ENCODE results near the gene WWOX.
A peak's percentile ranks its signal among the peaks of the same experiment; 100 is the strongest.

Gene WWOX

DNA sequence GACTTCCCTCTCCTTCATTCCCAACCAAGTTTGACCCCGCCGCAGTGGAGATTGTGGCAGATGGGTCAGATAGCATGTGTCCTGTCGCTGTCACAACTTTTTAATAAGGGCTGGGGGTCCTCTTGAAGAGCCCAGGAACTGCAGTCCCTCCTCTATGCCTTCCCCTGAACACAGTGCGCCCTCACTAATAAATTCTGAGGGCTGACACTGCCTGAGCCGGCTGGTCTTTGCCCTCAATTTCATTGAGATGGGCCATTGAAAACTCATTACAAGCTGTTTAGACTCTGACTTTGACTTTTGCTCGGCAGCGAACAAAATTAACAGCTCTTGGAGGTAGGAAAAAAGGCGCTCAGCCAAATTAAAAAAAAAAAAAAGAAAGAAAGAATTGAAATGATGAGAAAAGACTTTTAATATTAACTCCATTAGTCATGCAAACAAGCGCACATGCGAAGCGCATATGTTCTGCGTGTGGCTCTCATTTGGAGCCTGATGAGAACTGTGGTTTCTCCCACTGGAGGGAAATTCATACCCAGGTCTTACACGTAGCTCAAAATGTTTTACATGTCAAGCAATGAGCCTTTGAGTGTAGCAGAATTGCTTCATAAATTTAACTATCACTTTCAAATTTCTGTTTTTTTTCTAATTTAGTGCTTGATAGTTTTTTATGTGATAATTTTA lies 704.7 kb downstream of the WWOX start:
- no peak for DNase-seq (ENCODE audit: low spot score)

DNA sequence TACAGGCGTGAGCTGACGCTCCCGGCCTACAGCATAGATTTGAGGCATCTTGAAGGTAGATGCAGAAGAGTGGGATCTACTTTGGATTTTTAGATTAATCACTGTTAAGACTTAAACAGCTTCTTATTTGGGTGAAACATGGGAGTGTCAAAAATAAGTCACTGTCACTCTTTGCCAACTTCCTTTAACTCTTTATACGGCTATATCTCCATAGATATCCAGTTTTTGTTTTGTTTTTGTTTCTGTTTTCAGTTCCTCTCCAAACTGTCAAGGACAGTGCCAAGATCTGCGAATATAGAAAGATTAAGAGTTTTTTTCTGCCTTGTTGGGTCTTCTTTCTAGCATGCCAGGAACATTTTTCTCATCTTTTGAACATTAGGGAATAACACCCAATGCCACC lies 706.1 kb downstream of the WWOX start:
- DNase-seq (ENCODE audit: low spot score), result no peak

DNA sequence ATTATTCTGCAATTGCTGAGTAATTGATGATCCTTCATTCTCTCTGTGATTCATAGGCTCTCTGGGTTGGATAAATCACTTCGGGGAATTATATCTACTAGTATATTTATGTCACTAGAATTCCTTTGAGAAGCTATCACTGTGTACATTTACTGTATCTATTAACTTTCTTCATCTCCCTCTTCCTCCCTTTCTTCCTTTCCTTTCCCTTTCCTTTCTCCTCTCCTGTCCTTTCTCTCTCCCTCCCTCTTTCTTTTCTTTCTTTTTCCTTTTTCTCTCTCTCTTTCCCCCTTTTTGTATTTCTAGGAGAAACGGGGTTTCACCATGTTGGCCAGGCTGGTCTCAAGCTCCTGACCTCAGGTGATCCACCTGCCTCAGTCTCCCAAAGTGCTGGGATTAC lies 711.8 kb downstream of the WWOX start:
- DNase-seq (ENCODE audit: low spot score), result no peak

DNA sequence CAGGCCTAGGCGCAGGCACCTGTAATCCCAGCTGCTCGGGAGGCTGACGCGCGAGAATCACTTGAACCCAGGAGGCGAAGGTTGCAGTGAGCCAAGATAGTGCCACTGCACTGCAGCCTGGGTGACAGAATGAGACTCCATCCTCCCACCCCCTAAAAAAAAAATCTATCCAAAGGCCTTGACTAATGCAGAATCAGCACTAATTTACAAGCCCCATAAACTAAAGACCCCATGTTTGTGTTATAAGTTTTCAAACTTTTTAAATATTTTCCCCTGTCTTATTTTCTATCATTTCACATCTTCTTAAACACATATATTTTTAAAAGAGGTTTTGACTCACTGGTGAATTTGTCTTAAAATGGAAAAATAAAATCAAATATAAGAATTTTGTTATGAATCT lies 713.1 kb downstream of the WWOX start:
- DNase-seq (ENCODE audit: low spot score), result no peak

DNA sequence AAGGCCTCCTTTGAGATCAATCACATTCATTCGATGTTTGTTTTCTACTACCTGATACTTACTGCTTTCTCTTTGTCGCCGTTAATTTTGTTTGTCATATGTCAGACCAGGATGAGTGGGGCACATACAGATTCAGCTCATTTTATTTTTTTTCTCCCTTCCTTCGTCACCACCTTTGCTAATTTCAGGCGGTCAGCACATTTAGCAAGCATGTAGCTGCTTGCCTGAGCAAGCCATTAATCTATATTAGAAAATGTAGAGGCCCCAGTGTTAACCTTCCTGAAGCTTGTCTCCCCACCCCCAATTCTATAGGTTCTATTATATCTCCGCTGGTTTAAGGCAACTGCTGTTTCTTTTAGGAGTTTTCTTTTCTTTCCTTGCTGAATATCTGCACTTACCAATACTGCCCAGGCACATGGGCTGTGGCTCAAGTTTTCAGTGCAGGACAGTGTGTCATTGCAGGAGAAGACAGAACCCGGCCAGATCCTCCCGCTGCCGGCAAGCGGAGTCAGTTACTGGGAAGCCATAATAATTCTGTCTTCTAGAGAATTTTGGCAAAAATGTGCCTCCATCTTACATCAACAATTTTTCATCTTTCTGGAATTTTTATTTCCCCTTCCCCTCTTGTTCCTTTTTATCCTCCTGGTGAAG lies 714.3 kb downstream of the WWOX start:
- no peak for DNase-seq (ENCODE audit: low spot score)

DNA sequence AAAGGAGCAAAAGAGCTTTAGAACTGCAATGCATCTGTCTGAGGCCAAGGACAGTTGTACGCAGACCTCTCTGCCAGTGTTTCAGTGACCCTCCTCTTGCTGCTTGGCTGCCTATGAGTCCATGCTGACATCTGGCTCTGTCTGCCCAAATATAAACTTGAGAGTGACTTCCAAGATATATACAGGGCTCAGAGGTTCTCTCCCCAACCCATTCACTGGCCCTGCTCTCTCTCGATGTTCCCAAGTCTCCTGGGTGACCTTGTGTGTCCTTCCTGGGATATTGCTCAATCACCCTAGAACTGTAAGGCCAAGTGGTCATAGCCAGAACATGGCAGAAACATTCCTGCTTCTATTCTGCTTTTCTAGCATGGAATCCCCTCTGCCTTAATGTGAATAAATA lies 716.3 kb downstream of the WWOX start:
- DNase-seq (ENCODE audit: low spot score), result no peak

DNA sequence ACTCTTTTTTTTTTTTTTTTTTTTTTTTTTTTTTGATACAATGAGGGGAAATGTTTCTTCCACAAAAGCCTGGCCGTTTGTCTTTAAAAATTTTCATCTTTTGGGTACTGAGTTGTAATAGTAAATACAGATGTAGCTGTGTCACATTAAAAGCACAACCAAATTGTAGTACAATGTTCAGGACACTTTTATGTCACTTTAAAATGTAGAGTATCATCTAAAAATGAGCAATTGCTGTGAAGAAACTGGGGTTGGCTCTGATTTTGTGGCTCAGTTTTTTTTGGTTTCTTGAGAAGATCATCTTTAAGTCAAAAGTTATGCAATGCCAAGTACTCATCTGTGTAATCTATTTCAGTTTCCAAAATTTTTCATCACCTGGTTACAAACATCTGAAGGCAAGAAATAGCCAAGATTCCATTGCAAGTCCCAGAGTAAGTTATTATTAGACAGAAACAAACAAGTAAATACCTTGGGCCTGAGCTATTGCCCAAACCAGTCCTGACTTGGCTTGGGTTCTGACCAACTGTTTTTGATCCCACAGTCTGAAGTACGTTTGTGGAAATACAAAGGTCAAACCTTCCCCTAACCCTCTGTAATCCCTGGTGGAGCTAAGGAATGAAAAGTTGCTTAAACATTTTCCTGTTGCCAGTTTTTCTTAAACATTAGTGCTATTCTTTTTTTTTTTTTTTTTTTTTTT lies 717.2 kb downstream of the WWOX start:
- DNase-seq (ENCODE audit: low spot score), result no peak

DNA sequence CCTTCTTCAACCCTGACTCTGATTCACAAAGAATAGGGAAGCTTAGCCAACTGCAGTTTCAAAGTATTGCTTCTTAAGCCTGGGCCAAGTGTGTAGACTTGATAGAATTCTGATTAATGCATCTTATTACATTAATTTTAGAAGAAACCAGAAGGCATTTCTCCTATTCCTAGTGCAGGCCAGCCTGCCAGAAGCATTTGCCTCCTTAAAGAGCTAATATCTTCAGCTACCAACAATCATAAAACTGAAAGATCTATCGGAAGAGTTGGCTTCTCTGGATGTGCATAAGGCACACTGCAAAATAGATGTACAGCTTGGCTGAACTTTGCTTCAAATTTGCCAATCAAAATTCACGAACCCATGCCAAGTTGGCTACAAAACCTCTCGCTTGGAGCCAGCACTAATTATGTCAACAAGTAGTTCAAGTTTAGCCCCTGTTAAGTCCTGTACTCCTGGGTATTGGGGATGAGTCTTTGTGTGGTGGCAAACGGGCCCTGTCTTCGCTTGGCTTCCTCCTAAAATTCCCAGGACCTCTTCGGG lies 717.8 kb downstream of the WWOX start:
- no peak for DNase-seq (ENCODE audit: low spot score)

DNA sequence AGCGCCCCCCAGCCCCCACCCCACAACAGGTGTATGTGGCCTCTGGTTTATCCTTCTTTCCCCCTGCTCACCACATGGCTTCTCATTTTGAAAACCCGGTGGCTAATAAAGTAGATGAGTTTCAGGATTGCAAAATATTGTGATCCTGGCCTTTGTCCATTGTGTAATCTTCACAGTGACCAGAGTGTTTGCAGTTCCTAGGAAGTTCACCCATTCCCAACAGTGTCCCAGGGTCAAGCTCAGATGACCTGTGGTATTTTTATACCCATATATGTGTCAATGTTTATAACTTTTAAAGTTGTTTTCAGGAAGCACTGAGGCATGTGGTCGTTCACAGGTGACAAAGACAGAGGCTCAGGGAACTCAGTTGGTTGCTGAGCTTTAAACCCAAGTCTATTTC lies 721.9 kb downstream of the WWOX start:
- DNase-seq (ENCODE audit: low spot score), result no peak

DNA sequence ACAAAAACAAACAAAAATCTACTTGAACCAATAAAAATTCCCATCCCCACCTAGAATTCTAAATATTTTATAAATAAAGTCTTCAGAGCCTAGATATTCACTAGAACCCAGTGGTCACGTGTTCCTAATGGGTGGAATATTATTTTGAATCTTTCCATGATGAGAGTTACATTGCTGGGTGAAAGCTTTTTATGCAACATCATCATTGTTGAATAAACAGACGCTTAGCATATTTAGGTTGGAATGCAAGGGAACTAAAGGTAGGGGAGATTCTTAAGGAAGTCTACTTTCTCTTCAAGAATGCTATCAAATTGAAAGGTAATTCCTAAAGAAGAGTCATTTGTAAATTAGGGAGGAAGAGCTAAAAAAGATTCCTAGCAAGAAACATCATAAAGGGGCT lies 723.1 kb downstream of the WWOX start:
- no peak for DNase-seq (ENCODE audit: low spot score)

DNA sequence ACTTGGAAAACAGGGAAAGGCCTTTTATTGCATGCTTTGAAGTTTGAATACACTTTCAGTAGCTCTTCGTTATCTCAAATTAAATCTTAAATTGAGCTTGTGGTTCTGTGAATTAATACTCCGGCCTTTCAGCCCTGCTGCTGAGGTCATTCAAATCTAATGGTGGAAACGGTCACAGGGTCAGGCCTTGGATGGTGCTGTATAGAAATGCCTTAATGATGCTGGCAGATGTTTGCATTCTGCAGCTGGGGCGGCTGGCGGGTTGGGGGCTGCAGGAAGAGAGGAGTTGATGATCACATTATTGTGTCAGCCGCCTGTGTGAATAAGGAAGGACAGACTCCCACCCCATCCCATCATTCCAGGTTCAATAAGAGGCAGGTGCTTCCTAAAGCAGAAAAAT lies 723.6 kb downstream of the WWOX start:
- DNase-seq (ENCODE audit: low spot score), result no peak

DNA sequence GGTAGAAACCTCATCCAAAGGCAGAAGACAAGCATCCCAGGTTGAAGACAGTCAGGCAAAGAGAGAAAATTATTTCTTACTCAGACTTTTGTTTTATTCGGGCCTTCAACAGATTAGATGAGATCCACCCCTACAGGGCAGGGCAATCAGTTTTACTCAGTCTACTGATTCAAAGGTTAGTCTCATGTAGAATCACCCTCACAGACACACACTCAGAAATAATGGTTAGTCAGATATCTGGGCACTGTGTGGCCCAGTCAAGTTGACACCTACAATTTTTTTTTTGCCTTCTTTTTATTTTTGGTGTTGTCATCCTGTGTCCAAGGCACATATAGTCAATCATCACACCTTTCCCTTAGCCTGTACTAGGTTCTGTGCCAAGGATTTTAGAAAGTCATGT lies 729.8 kb downstream of the WWOX start:
- DNase-seq (ENCODE audit: low spot score), result no peak

DNA sequence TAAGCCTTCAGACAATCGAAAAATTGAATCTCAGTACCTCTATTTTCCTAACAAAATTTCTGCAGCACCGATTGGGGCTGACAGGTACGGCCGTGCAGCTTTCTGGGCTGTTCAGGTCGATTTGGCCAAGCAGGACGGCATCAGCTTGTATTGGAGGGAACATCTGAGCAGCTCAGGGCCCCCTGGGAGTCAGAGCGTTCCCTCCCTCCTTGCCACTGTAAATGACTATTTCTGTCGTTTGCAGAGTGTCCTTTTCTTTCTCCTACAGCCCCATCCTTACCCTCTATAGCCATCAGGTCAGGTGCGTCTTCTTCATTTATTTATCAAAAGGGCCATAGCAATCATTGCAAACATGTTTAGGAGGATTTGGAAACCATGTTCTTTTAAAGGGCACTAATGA lies 731.1 kb downstream of the WWOX start:
- no peak for DNase-seq (ENCODE audit: low spot score)

DNA sequence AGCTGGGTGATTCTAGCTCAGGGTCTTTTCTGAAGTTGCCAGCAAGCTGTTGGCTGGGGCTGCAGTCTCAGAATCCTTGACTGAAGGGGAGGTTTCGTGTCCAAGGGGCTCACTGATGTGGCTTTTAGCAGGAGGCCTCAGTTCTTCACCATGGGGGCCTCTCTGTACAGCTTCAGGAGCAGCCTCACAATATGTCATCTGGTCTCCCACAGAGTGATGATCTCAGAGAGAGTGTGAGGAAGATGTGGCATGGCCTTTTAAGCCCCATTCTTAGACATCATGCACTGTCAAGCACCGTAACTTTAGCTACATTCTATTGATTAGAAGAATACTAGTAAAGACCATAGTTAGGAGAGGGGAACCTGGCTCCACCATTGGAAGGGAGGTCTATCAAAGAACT lies 732.6 kb downstream of the WWOX start:
- DNase-seq (ENCODE audit: low spot score), result no peak

DNA sequence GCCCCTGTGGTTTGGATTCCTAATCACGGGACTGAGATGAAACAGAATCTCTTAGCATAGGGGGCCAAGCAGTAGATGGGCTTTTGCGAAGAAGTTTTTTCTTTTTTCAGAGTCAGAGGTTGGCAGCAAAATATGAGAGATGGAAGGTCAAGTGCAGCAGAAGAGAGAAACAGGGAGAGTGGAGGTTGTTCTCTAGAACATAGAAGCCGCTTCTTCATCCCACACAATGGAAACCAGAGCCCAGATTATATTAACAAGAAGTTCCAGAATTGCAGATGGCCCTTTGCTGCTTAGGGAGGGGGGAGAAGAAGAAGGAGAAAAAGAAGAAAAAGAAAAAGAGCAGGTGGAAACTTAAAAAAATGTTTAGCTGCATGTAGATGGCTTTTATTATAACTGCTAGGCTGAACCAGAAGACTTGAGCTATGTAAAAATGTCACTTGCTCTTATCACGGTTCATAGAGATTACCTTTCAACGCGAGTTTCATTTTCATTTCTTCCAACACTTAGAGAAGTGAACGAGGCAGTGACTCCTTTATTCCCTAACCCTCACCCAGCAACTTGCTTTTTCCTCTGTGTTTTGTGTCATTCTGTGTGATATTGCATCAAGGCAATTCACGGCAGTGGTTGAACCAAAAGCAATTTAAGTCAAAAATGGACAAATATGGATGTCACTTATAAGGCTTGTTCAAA lies 737.5 kb downstream of the WWOX start:
- no peak for DNase-seq (ENCODE audit: low spot score)

DNA sequence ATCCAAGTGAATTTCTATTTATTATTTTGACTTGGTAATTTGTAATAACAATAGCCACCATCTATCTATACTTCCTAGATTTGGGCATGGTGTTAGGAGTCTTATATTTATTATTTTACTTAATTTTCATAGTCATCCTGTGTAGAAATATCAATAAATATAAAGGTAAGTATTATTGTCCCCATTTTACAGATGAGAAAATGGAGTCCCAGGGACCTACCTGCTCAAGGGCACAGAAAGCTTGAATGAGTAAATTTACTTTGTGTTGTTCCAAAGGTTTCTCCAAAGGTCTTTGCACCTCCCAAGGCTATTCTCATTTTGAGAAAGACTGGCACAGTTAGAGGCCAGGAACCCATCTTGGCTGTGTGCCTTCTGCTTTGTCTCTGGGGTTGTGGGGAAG lies 738.3 kb downstream of the WWOX start:
- DNase-seq (ENCODE audit: low spot score), result no peak

DNA sequence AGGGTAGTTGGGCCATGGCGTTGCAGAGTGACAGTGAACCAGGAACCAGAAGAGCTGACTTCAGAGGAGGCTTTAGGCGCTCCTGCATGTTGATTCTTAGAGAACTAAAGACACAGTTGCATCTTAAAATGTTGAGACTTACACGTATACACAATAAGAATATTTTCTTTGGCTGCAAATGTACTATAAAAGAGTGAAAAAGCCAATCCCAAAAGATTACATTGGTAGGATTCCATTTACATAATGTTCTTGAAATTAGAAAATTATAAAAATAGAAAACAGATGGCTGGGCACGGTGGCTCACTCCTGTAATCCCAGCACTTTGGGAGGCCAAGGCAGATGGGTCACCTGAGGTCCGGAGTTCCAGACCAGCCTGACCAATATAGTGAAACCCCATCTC lies 738.8 kb downstream of the WWOX start:
- DNase-seq (ENCODE audit: low spot score), result no peak

DNA sequence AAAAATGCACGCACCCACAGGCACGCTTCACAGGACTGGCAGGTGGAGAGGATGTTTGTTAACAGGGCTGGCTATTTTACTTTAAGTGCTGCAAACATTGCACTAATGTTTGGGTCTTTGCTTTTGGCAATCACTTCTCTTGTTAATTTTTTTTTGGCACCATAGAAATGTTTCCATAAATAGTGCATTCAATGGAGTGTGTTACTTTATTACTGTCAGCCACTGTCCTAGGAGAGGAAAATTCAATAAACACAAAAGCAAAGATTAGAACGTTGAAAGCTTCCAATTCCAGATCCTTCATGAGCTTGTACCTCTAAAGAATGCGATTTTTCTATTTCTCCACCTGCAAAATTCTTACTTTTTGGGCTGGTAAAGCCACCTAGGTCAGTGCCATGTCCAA lies 743.5 kb downstream of the WWOX start:
- no peak for DNase-seq (ENCODE audit: low spot score)

DNA sequence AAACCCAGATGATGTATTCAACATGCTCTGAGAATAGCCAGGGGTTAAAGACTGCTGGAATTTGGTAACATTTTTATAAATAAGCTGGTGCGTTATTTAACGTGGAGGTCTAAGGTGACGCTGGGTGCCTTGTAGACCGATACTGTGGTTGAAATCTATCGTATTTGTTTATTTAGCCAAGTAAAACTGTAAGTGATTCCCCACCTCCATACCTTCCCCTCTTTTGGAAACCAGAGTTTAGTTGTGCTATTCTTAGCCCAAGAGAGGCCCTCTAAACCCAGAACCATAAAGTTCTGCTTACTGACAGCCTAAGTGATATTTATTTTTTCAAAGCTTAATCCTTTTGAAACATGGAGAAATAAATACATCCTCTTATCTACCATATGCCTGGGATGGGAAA lies 744.5 kb downstream of the WWOX start:
- DNase-seq (ENCODE audit: low spot score), result no peak

DNA sequence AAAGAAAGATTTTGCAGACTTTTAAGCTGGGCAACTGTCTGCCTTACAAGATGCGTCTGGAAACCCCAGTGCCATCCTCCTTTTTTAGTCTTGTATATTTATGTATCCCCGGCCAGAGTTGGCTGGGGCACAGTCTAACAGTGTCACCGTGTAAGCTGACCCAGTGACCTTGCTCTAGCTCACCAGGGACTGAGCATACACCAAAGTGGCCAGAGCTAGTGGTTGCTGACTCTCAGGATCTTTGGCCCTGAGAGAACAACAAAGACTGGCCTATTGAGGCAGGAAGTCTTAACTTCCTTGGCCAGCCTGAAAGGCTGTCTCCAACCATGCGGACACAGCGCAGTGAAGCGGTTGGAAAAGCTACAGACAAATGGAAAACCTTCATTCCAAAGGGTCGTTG lies 745.2 kb downstream of the WWOX start:
- DNase-seq (ENCODE audit: low spot score), result peak; percentile 56

DNA sequence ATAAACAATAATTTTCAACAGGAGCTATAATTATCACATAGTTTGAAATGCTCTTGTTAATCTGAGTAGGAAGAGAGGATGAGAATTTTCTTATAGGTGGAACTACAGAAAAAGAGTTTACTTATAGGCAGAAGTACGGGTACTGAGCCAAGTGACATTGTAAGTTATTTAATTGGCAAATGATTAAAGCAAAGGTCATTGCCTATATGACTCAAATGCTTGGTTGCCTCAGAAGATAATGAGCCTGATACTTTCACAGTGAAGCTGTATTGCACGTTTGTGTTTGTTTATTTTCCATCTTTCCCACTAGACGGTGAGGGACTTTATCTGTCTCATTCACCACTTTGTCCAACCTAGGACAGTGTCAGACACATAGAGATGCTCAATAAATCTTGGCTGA lies 751.8 kb downstream of the WWOX start:
- DNase-seq (ENCODE audit: low spot score), result no peak

DNA sequence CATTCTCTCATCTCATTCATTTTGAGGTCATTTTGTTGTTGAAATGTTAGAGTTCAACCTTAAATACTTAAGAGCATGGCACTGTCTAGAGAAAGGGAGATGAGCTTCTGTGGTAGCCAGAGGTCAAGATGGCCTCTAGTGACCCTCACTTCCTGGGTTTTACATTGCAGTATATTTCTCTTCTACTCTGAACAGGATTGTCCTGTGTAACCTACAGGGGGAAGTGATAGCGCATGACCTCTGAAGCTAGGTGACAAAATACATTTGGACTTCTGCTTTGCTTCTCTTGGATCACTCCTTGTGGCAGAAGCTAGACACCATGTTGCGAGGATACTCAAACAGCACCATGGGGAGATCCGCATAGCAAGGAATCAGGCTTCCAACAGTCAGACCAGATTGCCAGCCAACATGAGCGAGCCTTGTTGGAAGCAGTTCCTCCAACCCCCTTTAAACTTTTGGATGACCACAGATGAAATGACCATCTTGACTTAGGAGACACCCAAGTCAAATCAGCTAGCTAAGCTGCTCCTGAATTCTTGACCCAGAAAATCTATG lies 752.7 kb downstream of the WWOX start:
- no peak for DNase-seq (ENCODE audit: low spot score)

DNA sequence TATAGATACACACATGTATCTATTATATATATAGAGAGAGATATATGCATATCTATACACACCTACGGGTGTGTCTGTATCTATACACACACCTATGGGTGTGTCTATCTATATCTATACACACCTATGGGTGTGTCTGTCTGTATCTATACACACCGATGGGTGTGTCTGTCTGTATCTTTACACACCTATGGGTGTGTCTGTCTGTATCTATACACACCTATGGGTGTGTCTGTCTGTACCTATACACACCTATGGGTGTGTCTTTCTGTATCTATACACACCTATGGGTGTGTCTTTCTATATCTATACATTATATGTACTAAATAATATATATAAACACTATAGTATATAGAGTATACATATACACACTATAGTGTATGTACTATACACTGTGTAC lies 762.6 kb downstream of the WWOX start:
- no peak for DNase-seq (ENCODE audit: low spot score)

Measured in ecto neural progenitor cell (in vitro differentiated cells).